Neural progenitor cell (in vitro differentiated cells): ENCODE results near the gene ACSM3. TPM values are rescaled to one million over a fixed set of nuclear protein-coding genes. Genes with fewer than 3 reads are reported as not detected.

Source experiments
- DNase-seq: peaks from one replicate; pipeline ENCODE4 v3.0.0-alpha.2; 2016; ENCODE audit warnings: low spot score
- H2AFZ ChIP-seq: fragments of 200-600 bp; sonication (generic); replicated peaks from 2 replicates; pipeline ENCODE4 v1.6.1; 2016; ENCODE audit warnings: antibody characterized with exemption
- H3F3A ChIP-seq: fragments of 200-600 bp; sonication (generic); 2 replicates; pipeline ENCODE4 v1.6.1; 2016; ENCODE audit warnings: antibody characterized with exemption, low read depth
- H3K27ac ChIP-seq: fragments of 200-600 bp; sonication (generic); 2 replicates; pipeline ENCODE4 v1.5.1; 2016; ENCODE audit warnings: mild to moderate bottlenecking
- H3K27me3 ChIP-seq: fragments of 200-600 bp; sonication (generic); 2 replicates; pipeline ENCODE4 v1.6.1; 2016; ENCODE audit warnings: mild to moderate bottlenecking, moderate library complexity
- H3K36me3 ChIP-seq: fragments of 200-600 bp; sonication (generic); 2 replicates; pipeline ENCODE4 v1.5.1; 2016
- H3K4me1 ChIP-seq: fragments of 200-600 bp; sonication (generic); 2 replicates; pipeline ENCODE4 v1.6.1; 2016; ENCODE audit warnings: mixed run types
- H3K4me2 ChIP-seq: fragments of 200-600 bp; sonication (generic); 2 replicates; pipeline ENCODE4 v1.6.1; 2016
- H3K4me3 ChIP-seq: fragments of 200-600 bp; sonication (generic); 2 replicates; pipeline ENCODE4 v1.5.1; 2016
- H3K79me2 ChIP-seq: fragments of 200-600 bp; sonication (generic); 2 replicates; pipeline ENCODE4 v1.6.1; 2016; ENCODE audit warnings: low read depth
- H3K9ac ChIP-seq: fragments of 200-600 bp; sonication (generic); 2 replicates; pipeline ENCODE4 v1.6.1; 2016
- H3K9me3 ChIP-seq: fragments of 200-600 bp; sonication (generic); 2 replicates; pipeline ENCODE4 v1.5.1; 2016; ENCODE audit warnings: low read depth
- H4K20me1 ChIP-seq: fragments of 200-600 bp; sonication (generic); 2 replicates; pipeline ENCODE4 v1.6.1; 2016; ENCODE audit warnings: low read depth
- H3K27ac Mint-ChIP-seq: 3 replicates; pipeline ENCODE4 v1.8.0; 2021; ENCODE audit warnings: mixed read lengths
- H3K27me3 Mint-ChIP-seq: 2 replicates; pipeline ENCODE4 v1.8.0; 2022; ENCODE audit warnings: low read depth, mild to moderate bottlenecking, inconsistent platforms, moderate library complexity, mixed read lengths; ENCODE audit not compliant: insufficient read depth
- H3K36me3 Mint-ChIP-seq: 3 replicates; pipeline ENCODE4 v1.8.0; 2021; ENCODE audit warnings: mixed read lengths
- H3K4me1 Mint-ChIP-seq: 3 replicates; pipeline ENCODE4 v1.8.0; 2021; ENCODE audit warnings: mixed read lengths
- H3K4me3 Mint-ChIP-seq: 3 replicates; pipeline ENCODE4 v1.8.0; 2021; ENCODE audit warnings: mild to moderate bottlenecking, moderate library complexity, mixed read lengths
- H3K9me3 Mint-ChIP-seq: 3 replicates; pipeline ENCODE4 v1.8.0; 2020; ENCODE audit warnings: mixed read lengths
- CTCF ChIP-seq: fragments of 200-600 bp; sonication (generic); IDR thresholded peaks from 2 replicates; pipeline ENCODE4 v1.5.1; 2017; ENCODE audit warnings: antibody characterized with exemption, mild to moderate bottlenecking
- EZH2 ChIP-seq: fragments of 200-600 bp; sonication (generic); IDR thresholded peaks from 2 replicates; pipeline ENCODE4 v1.6.1; 2017; ENCODE audit warnings: antibody characterized with exemption, mild to moderate bottlenecking, moderate library complexity
- EZH2phosphoT487 ChIP-seq: fragments of 200-600 bp; sonication (generic); IDR thresholded peaks from 2 replicates; pipeline ENCODE4 v1.6.1; 2017; ENCODE audit warnings: antibody characterized with exemption
- total RNA-seq: library from RNA; depleted of rRNA; stranded (reverse); fragments of >200 nt; gene quantifications from 2 replicates; pipeline ENCODE4 v1.2.3, GENCODE V29; 2015; ENCODE audit warnings: low replicate concordance

ACSM3 gene
- total RNA-seq, 1 donor from 2014 or later = 3.8 TPM

DNA sequence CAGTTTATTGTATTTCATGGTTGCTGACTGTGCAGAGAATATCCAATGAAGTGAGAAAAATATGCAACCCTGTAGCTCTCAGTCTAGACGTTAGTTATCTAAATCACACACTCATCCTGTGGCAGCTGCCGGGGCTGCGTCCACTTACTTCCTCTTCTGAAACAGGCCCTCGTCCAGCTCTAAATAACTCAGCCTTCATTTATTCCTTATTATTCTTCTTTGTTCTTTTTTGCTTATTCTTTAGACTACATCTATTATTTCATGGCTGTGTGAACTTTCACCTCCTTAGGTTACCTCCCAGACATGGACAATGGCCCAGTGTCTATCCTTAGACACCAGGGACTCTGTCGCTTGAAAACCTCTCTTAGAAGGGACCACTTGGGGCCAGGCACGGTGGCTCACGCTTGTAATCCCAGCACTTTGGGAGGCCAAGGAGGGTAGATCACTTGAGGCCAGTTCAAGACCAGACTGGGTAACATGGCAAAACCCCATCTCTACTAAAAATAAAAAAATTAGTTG, 18.8 kb upstream of the ACSM3 start:
- TF ChIP-seq CTCF = no peak
- no peak for TF ChIP-seq EZH2phosphoT487
- no peak for TF ChIP-seq EZH2
- no peak for DNase-seq
- Mint-ChIP-seq H3K4me3 (no peak overlapping the region), H3K27ac (no peak overlapping the region), H3K4me1 (peaks cover 11% of the 10 kb centered on the region), H3K36me3 (no peaks in the 10 kb centered on the region), H3K9me3 (peaks cover 3% of the 10 kb centered on the region), H3K27me3 (no peaks in the 10 kb centered on the region)
- Histone ChIP-seq H3K9me3 (no peaks in the 10 kb centered on the region), H3K27me3 (no peaks in the 10 kb centered on the region), H3K4me1 (peaks cover 7% of the 10 kb centered on the region), H3K9ac (no peak overlapping the region), H3K4me3 (no peak overlapping the region), H4K20me1 (peaks cover 12% of the 10 kb centered on the region), H3K36me3 (no peaks in the 10 kb centered on the region), H3K4me2 (no peak overlapping the region), H3K27ac (no peak overlapping the region), H3F3A (no peaks in the 10 kb centered on the region), H3K79me2 (peaks cover 13% of the 10 kb centered on the region), H2AFZ (no peak overlapping the region)

DNA sequence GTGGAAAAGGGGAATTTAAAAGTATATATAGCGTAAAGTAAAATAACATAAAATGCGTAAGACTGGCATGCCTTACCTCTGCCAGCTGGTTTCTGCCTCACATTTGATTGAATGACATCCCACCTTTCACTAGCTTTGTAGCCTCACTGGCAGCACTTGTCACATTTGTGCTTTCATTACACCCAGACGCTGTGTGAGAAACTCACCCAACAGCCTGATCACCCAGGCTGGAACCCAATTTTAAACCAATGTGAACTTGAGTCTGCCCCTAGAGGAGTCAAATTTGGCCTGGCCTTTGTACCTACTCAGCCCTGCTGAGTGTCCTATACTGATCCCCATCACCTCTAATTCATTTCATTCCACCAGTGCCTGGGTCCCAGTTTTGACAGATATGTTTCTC, 17.4 kb upstream of the ACSM3 start:
- H3K9ac ChIP-seq = no peak overlapping the region
- H3K27ac Mint-ChIP-seq = no peak overlapping the region
- H3K9me3 Mint-ChIP-seq = peaks cover 3% of the 10 kb centered on the region
- peaks cover 5% of the 10 kb centered on the region for H3K4me1 Mint-ChIP-seq
- no peak overlapping the region for H3K27ac ChIP-seq
- no peaks in the 10 kb centered on the region for H3K36me3 Mint-ChIP-seq
- no peak overlapping the region for H3K4me3 ChIP-seq
- DNase-seq = no peak
- H3K4me1 ChIP-seq = no peaks in the 10 kb centered on the region
- H2AFZ ChIP-seq = no peak overlapping the region
- no peaks in the 10 kb centered on the region for H4K20me1 ChIP-seq
- H3F3A ChIP-seq = no peaks in the 10 kb centered on the region
- no peaks in the 10 kb centered on the region for H3K9me3 ChIP-seq
- no peaks in the 10 kb centered on the region for H3K27me3 Mint-ChIP-seq
- no peaks in the 10 kb centered on the region for H3K27me3 ChIP-seq
- no peak overlapping the region for H3K4me2 ChIP-seq
- H3K79me2 ChIP-seq = no peaks in the 10 kb centered on the region
- H3K4me3 Mint-ChIP-seq = no peak overlapping the region
- no peak for TF ChIP-seq EZH2phosphoT487
- TF ChIP-seq CTCF = no peak
- H3K36me3 ChIP-seq = no peaks in the 10 kb centered on the region

GRCh38 chr16:20747030-20747816, 16.6 kb upstream of the ACSM3 start:
- H3K4me3 Mint-ChIP-seq = no peak overlapping the region
- no peaks in the 10 kb centered on the region for H3K36me3 Mint-ChIP-seq
- H2AFZ ChIP-seq = no peak overlapping the region
- no peak overlapping the region for H3K4me2 ChIP-seq
- no peaks in the 10 kb centered on the region for H3K4me1 Mint-ChIP-seq
- no peaks in the 10 kb centered on the region for H4K20me1 ChIP-seq
- no peak overlapping the region for H3K27ac ChIP-seq
- no peaks in the 10 kb centered on the region for H3K79me2 ChIP-seq
- no peaks in the 10 kb centered on the region for H3K4me1 ChIP-seq
- H3K9me3 Mint-ChIP-seq = peaks cover 3% of the 10 kb centered on the region
- no peak overlapping the region for H3K9ac ChIP-seq
- no peak for TF ChIP-seq EZH2phosphoT487
- no peak for TF ChIP-seq CTCF
- no peak for TF ChIP-seq EZH2
- H3K27ac Mint-ChIP-seq = no peak overlapping the region
- no peaks in the 10 kb centered on the region for H3K27me3 Mint-ChIP-seq
- no peaks in the 10 kb centered on the region for H3K9me3 ChIP-seq
- no peaks in the 10 kb centered on the region for H3K27me3 ChIP-seq
- DNase-seq = no peak
- no peaks in the 10 kb centered on the region for H3K36me3 ChIP-seq
- H3K4me3 ChIP-seq = no peak overlapping the region
- H3F3A ChIP-seq = no peaks in the 10 kb centered on the region
